Smooth muscle cell (in vitro differentiated cells): ENCODE data around the gene SCYGR1. TPM values are rescaled to one million over a fixed set of nuclear protein-coding genes. Genes with fewer than 3 reads are reported as not detected.
"Not testable (repeated sequence)": the region's sequence is repeated elsewhere in the genome, so short reads cannot be mapped to it uniquely, and the experiment has no call there.

ENCODE experiments used
- DNase-seq: peaks from one replicate; lab custom pipeline; 2025; ENCODE audit not compliant: unreplicated experiment; lab: John Stamatoyannopoulos, UW
- H2AFZ ChIP-seq: fragments of 200-600 bp; sonication (generic); 2 replicates; pipeline ENCODE4 v1.6.0; 2016; ENCODE audit warnings: antibody characterized with exemption, low read depth, mild to moderate bottlenecking
- H3F3A ChIP-seq: fragments of 200-600 bp; sonication (generic); 2 replicates; pipeline ENCODE4 v1.6.0; 2017; ENCODE audit warnings: antibody characterized with exemption, low read depth
- H3K27ac ChIP-seq: fragments of 200-600 bp; sonication (generic); 2 replicates; pipeline ENCODE4 v1.5.1; 2016; ENCODE audit warnings: low read depth, mild to moderate bottlenecking
- H3K27me3 ChIP-seq: fragments of 200-600 bp; sonication (generic); 2 replicates; pipeline ENCODE4 v1.6.1; 2016; ENCODE audit warnings: low read depth, mild to moderate bottlenecking
- H3K36me3 ChIP-seq: fragments of 200-600 bp; sonication (generic); 2 replicates; pipeline ENCODE4 v1.5.1; 2016; ENCODE audit warnings: low read depth
- H3K4me1 ChIP-seq: fragments of 200-600 bp; sonication (generic); 2 replicates; pipeline ENCODE4 v1.5.1; 2016; ENCODE audit warnings: low read depth
- H3K4me2 ChIP-seq: fragments of 200-600 bp; sonication (generic); 2 replicates; pipeline ENCODE4 v1.6.0; 2016; ENCODE audit warnings: mild to moderate bottlenecking
- H3K4me3 ChIP-seq: fragments of 200-600 bp; sonication (generic); 2 replicates; pipeline ENCODE4 v1.5.1; 2016; ENCODE audit warnings: mild to moderate bottlenecking
- H3K79me2 ChIP-seq: fragments of 200-600 bp; sonication (generic); 2 replicates; pipeline ENCODE4 v1.6.0; 2016; ENCODE audit warnings: low read depth, mild to moderate bottlenecking
- H3K9ac ChIP-seq: fragments of 200-600 bp; sonication (generic); 2 replicates; pipeline ENCODE4 v1.6.0; 2016; ENCODE audit warnings: low read depth
- H3K9me3 ChIP-seq: fragments of 200-600 bp; sonication (generic); replicated peaks from 2 replicates; pipeline ENCODE4 v1.5.1; 2016; ENCODE audit warnings: low read depth
- H4K20me1 ChIP-seq: fragments of 200-600 bp; sonication (generic); 2 replicates; pipeline ENCODE4 v1.6.0; 2016; ENCODE audit warnings: low read depth
- CTCF ChIP-seq: fragments of 200-600 bp; sonication (generic); IDR thresholded peaks from 2 replicates; pipeline ENCODE4 v1.5.1; 2017; ENCODE audit warnings: borderline replicate concordance, mild to moderate bottlenecking, antibody characterized with exemption; ENCODE audit not compliant: insufficient read depth, poor library complexity, severe bottlenecking
- WGBS: methylation state at CpG from one replicate; pipeline ENCODE4 v1.1.7; 2016; ENCODE audit warnings: low lambda C conversion rate; 5-methylcytosine and 5-hydroxymethylcytosine counted together
- polyA plus RNA-seq: library from polyadenylated mRNA; unstranded; fragments of >200 nt; fragmentation: Nextera tagmentation; extraction: Ambion mirVana; gene quantifications from 2 replicates; pipeline ENCODE4 v1.2.1, GENCODE V29; 2016
- total RNA-seq: library from RNA; depleted of rRNA; stranded (reverse); fragments of >200 nt; gene quantifications from 2 replicates; pipeline ENCODE4 v1.2.3, GENCODE V29; 2014

The SCYGR1 gene
- total and polyA plus RNA-seq, 2 experiments from 2014 or later, result not detected

GRCh38 chr2:227386630-227387029 is 1.1 kb downstream of the SCYGR1 start:
- no peaks in the 10 kb centered on the region for H3K36me3 ChIP-seq
- no peaks in the 10 kb centered on the region for H3K4me1 ChIP-seq
- H3K27me3 ChIP-seq, result no peaks in the 10 kb centered on the region
- H3K9ac ChIP-seq, result no peak overlapping the region
- H3K4me3 ChIP-seq, result no peak overlapping the region
- DNase-seq, result no peak
- H3K27ac ChIP-seq, result no peak overlapping the region
- no peaks in the 10 kb centered on the region for H3F3A ChIP-seq
- no peaks in the 10 kb centered on the region for H3K9me3 ChIP-seq
- H4K20me1 ChIP-seq, result no peaks in the 10 kb centered on the region
- no peaks in the 10 kb centered on the region for H3K79me2 ChIP-seq
- H2AFZ ChIP-seq, result no peak overlapping the region
- 80% methylated on average over 6 of the region's 6 CpGs for WGBS
- TF ChIP-seq CTCF, result no peak
- H3K4me2 ChIP-seq, result no peak overlapping the region

DNA sequence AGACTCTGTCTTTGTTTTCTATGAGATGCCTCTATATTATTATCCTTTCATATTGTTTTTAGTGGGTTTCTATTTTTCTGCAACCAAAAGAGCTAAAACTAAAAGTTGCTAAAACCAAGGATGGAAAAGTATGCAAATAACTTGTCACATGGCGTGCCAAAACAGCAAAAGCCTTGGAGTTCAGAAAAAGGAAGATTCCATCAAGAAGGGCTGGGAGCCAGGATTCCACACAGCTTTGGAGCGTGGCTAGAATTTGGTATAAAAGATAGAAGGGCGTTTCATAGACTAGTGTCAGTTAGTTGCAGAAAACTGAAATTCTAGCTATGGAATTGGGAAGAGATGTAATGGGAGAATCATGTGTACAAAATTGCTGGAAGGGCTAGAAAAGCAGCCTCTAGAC is 4.1 kb downstream of the SCYGR1 start:
- Histone ChIP-seq H3K4me3 (no peak overlapping the region), H3K27ac (no peak overlapping the region), H3K9ac (no peak overlapping the region), H3K27me3 (no peaks in the 10 kb centered on the region), H4K20me1 (no peaks in the 10 kb centered on the region), H3K4me1 (no peaks in the 10 kb centered on the region), H3F3A (no peaks in the 10 kb centered on the region), H2AFZ (no peak overlapping the region), H3K36me3 (no peaks in the 10 kb centered on the region), H3K79me2 (no peaks in the 10 kb centered on the region), H3K9me3 (no peaks in the 10 kb centered on the region), H3K4me2 (no peak overlapping the region)
- no peak for TF ChIP-seq CTCF
- 95% methylated on average over 3 of the region's 3 CpGs for WGBS
- DNase-seq, result no peak

DNA sequence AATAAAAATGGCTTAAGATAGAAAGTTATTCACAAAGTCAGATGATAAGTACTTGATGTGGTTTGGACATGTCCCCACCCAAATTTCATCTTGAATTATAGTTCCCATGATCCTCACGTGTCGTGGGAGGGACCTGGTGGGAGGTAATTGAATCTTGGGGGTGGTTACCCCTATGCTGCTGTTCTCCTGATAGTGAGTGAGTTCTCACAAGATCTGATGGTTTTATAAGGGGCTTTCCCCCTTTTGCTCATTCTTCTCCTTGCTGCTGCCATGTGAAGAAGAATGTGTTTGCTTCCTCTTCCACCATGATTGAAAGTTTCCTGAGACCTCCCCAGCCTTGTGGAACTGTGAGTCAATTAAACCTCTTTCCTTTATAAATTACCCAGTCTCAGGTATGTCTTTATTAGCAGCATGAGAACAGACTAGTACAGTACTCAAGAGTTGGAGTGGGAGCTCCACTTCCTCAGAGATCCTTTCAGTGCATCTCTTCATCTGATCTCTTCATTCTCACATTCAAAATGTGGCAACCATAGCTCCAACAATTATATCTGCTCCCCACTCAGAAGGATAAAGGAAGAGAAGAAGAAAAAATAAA is 5.4 kb downstream of the SCYGR1 start:
- H3K9ac ChIP-seq, H3K9me3 ChIP-seq, H3F3A ChIP-seq, H3K4me1 ChIP-seq, H3K27me3 ChIP-seq, H3K4me2 ChIP-seq, H3K27ac ChIP-seq, DNase-seq, H3K4me3 ChIP-seq, H3K36me3 ChIP-seq, H2AFZ ChIP-seq, H4K20me1 ChIP-seq, H3K79me2 ChIP-seq: not testable (repeated sequence)
- 97% methylated on average over 2 of the region's 2 CpGs for WGBS

DNA sequence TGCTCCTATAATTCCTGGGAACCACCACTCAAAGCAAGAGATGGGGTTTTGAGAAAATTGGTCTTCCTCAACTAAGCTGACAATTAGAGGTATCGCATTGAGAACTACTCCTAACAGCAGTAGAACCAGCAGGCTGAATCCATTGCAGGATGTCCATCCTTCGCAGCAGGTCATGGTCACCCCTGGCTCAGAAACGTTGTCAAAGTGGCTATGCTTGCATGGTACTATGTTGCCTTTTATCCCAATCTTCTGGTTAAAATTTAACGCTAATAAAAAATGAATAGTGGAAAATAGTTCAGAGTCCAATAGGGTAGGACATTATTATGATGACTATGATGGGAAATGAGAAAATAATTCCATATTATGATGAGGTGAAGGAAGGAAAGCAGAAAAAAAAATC is 8.7 kb downstream of the SCYGR1 start, which contains the start of gene TM4SF20:
Gene TM4SF20, minus strand, starts transcription at position 212 of the 400 bp plus-strand sequence. Its CDS starts 38 bp downstream, at position 174.
- Histone ChIP-seq H3K9ac (no peak within 1 kb of the TSS), H3K79me2 (no peaks in the 10 kb centered on the region), H3K4me3 (no peak within 1 kb of the TSS), H3K9me3 (no peaks in the 10 kb centered on the region), H3K36me3 (no peaks in the 10 kb centered on the region), H3K27ac (no peak within 1 kb of the TSS), H3K4me1 (no peaks in the 10 kb centered on the region), H3K27me3 (no peaks in the 10 kb centered on the region), H2AFZ (no peak within 1 kb of the TSS), H4K20me1 (no peaks in the 10 kb centered on the region), H3F3A (no peaks in the 10 kb centered on the region), H3K4me2 (no peak within 1 kb of the TSS)
- no peak for DNase-seq
- 94% methylated on average over 4 of the region's 4 CpGs for WGBS
- no peak for TF ChIP-seq CTCF
